ENCODE results near the gene BHLHE40.

GRCh38 chr3:5010706-5011554 is 31.7 kb downstream of the BHLHE40 start:
- TF ChIP-seq, protein P1, sequence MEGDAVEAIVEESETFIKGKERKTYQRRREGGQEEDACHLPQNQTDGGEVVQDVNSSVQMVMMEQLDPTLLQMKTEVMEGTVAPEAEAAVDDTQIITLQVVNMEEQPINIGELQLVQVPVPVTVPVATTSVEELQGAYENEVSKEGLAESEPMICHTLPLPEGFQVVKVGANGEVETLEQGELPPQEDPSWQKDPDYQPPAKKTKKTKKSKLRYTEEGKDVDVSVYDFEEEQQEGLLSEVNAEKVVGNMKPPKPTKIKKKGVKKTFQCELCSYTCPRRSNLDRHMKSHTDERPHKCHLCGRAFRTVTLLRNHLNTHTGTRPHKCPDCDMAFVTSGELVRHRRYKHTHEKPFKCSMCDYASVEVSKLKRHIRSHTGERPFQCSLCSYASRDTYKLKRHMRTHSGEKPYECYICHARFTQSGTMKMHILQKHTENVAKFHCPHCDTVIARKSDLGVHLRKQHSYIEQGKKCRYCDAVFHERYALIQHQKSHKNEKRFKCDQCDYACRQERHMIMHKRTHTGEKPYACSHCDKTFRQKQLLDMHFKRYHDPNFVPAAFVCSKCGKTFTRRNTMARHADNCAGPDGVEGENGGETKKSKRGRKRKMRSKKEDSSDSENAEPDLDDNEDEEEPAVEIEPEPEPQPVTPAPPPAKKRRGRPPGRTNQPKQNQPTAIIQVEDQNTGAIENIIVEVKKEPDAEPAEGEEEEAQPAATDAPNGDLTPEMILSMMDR (IDR thresholded peaks at IDR 0.05; ENCODE audit: poor library complexity), result no peak
- no peak for TF ChIP-seq EZH2 (IDR thresholded peaks at IDR 0.05; ENCODE audit: borderline replicate concordance)
